GM12874 (cell line): Measurements from ENCODE around the gene UGT1A7.

Experiments
- TF ChIP-seq, protein P1 (sequence below): IDR thresholded peaks from 2 replicates; pipeline ENCODE4 v1.5.1; 2011; ENCODE audit warnings: low read depth, mild to moderate bottlenecking, control low read depth, low read length, moderate library complexity; ENCODE audit not compliant: insufficient read depth

Gene UGT1A7

DNA sequence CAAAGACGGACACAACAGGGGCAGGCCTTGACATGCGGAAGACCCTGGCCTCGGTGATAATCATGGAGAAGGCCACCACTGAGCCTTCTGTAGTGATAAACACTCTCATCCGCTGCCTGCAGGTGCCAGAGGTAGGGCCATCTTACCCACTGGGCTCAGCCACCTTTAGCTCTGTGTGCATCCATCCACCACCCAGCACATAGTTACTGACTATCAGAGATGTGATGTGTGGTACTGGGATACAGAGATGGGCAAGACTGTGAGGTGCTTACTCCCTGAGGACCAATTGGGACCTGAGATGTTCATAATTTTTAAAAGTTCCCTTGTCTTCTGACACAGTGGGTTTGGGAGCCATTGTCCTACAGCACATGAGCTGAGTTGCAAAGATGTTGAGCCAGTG, 98.0 kb downstream of the UGT1A7 start:
- TF ChIP-seq, protein P1, sequence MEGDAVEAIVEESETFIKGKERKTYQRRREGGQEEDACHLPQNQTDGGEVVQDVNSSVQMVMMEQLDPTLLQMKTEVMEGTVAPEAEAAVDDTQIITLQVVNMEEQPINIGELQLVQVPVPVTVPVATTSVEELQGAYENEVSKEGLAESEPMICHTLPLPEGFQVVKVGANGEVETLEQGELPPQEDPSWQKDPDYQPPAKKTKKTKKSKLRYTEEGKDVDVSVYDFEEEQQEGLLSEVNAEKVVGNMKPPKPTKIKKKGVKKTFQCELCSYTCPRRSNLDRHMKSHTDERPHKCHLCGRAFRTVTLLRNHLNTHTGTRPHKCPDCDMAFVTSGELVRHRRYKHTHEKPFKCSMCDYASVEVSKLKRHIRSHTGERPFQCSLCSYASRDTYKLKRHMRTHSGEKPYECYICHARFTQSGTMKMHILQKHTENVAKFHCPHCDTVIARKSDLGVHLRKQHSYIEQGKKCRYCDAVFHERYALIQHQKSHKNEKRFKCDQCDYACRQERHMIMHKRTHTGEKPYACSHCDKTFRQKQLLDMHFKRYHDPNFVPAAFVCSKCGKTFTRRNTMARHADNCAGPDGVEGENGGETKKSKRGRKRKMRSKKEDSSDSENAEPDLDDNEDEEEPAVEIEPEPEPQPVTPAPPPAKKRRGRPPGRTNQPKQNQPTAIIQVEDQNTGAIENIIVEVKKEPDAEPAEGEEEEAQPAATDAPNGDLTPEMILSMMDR: no peak

DNA sequence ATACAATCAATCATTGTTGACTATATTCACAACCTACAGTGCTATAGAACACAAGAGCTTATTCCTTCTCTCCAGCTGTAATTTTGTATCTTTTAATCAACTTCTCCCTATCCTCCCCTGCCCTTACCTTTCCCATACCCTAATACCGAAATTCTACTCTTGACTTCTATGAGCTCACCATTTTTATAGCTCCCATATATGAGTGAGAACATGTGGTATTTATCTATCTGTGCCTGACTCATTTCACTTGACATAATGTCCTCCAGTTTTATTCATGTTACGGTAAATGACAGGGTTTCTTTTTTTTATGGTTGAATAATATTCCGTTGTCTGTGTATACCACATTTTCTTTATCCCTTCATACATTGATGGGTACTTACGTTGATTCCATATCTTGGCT, 99.1 kb downstream of the UGT1A7 start:
- TF ChIP-seq, protein P1: no peak

DNA sequence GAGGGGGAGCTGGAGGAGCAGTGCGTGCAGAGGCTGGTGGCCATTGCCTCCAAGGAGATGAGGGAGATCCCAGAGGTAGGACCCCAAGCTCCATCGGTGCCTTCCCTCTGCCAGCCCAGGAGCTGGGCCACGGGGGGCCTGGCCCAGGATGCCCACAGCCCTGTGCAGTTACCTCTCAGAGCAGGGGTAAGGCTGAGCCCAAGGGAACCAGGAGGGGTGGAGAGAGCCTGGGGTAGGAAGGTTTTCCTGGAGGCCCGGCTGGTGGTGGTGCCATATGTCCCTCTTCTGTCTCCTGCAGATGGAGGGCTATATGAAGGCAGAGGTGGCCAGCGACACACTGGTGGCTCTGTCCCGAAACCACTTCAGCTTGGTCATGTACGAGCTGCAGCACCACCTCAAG, 107.9 kb downstream of the UGT1A7 start:
- TF ChIP-seq, protein P1: no peak

DNA sequence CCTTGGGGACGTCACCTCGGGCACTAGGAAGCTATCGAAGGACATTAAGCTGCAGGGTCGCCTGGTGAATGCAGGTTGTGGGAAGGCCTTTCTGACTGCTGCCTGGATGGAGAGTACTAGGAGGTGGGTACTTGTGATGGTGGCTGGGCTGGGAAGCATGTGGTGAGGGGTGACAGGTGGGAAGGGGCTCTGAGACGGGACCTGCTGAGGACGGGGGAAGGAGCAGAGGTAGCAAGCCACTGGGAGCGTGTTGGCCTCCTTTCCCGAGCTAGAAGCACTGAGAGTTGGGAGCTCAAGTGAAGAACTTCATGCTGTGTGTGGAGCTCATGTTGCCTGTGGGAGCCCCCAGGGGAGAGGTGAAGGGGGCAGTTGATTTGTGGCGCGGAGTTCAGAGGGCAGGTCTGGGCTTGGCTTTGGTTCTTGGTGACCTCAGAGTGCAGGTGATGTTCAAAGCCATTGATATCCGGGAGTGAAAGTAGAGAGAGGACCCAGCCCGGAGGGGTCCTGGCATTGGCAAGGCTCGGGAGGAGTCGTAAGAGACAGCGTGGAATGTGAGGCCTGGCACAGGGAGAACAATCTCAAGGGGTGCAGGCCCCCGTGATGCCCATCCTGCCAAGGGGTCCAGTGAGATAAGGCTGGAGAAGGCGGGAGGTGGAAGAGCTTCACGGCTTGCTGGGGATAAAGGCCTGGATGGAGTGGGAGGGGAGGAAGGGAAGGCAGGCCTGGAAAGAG, 109.6 kb downstream of the UGT1A7 start:
- TF ChIP-seq, protein P1: no peak

DNA sequence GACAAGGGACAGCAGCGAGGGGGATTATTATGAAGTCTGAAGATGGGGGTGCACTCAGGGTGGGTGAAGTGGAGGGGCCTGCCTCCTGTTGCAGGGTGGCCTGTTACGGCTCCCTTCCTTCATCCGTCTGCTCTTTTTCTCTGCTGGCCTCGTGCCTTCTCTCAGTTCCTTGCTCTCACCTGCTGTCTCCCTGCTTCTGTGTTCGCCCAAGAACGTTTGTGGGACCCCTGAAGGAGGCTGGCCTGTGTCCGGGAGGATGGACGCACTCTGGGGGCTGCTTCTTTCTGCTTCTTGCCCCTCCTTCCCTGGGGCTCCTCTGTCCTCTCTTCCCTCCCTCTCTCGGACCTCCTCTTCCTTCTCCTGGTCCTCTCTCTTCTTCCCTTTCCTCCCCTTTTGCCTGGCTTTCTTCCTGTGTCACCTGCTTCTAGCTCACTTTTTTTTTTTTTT, 110.2 kb downstream of the UGT1A7 start:
- TF ChIP-seq, protein P1: no peak

DNA sequence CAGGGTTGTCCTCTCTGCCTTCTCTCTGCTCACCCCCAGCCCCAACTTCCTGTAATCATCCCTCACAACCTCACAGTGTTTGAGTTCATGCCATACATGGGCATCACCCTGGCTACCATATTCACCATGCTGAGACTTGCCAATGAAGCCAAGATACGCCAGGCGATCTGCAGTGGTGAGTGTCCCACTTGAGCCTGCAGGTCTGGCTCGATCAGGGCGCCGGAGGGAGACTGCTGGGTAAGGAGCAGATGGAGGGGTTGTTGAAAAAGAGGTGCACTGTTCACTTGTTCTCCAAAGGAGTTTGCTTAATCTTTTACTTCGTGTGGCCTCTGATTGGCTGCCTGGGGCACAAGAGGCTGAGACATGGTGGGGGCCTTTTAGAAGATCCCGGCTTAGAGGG, 111.0 kb downstream of the UGT1A7 start:
- TF ChIP-seq, protein P1: no peak

DNA sequence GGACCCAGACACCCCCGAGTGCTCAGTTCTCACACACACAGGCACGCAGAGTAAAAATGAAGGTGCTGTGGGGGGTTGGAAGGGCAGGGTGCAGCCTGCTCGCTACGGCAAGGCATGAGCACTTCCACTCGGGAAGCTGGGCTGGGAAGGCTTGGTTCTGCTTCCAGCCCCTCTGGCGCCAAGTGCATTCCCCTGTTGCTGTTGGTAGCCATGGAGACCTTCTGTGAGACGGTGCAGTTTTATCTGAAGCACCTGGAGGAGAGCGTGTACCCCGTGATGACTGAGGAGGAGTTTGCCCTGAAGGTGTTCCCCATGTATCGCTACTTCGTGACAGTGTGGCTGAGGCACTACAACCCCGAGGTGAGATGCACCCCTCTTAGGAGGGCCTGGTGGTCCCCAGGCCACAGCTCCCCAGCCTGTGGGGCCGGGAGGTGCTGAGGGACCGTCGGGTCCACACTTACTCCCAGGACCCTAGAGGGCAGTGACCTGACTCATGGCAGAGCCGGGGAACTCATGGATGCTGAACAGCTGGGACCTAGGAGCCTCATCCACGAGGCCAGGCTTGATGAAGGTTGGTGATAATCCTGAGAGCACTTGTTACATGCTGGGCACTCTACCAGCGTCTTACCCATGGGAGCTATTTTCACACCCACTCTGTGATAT, 111.9 kb downstream of the UGT1A7 start:
- TF ChIP-seq, protein P1: no peak
